CD14-positive monocyte (primary cell): ENCODE results near the gene AIG1. TPM values are rescaled to one million over a fixed set of nuclear protein-coding genes. Genes with fewer than 3 reads are reported as not detected.

Experiments
- DNase-seq, 3 donors: peaks; one replicate each; pipeline ENCODE4 v3.0.0-alpha.2; 2011 to 2022
- H2AFZ ChIP-seq: 2 replicates; pipeline ENCODE4 v1.6.0; 2012; ENCODE audit warnings: mild to moderate bottlenecking, low read depth, low read length, inconsistent platforms; ENCODE audit not compliant: insufficient read depth, poor library complexity, severe bottlenecking
- H3K27ac ChIP-seq, 2 donors: 1 replicate in 1 of 2; 2 replicates in 1 of 2; pipeline ENCODE4 v1.5.1; 2012 to 2013; ENCODE audit warnings: low read length in 2 of 2, control low read depth in 1 of 2, inconsistent platforms in 1 of 2, low read depth in 1 of 2, mild to moderate bottlenecking in 1 of 2
- H3K27me3 ChIP-seq, 2 donors: one replicate each; pipeline versions ENCODE4 v1.6.0 to v1.6.1; 2011 to 2013; ENCODE audit warnings: low read length in 2 of 2; ENCODE audit not compliant: control insufficient read depth in 2 of 2, insufficient read depth in 2 of 2
- H3K36me3 ChIP-seq, 2 donors: replicated peaks in 1 of 2; 1 replicate in 1 of 2; 2 replicates in 1 of 2; pipeline versions ENCODE4 v1.5.1 to v1.6.1; 2012 to 2013; ENCODE audit warnings: low read length in 2 of 2, control low read depth in 1 of 2, inconsistent platforms in 1 of 2, mild to moderate bottlenecking in 1 of 2; ENCODE audit not compliant: insufficient read depth in 2 of 2, control insufficient read depth in 1 of 2
- H3K4me1 ChIP-seq, 2 donors: 1 replicate in 1 of 2; 2 replicates in 1 of 2; pipeline versions ENCODE4 v1.5.1 to v1.6.1; 2012 to 2013; ENCODE audit warnings: low read length in 2 of 2, control low read depth in 1 of 2, inconsistent platforms in 1 of 2, mild to moderate bottlenecking in 1 of 2, moderate library complexity in 1 of 2; ENCODE audit not compliant: insufficient read depth in 2 of 2, control insufficient read depth in 1 of 2
- H3K4me2 ChIP-seq: replicated peaks from 2 replicates; pipeline ENCODE3; 2012; ENCODE audit warnings: low read length, moderate library complexity, mild to moderate bottlenecking; ENCODE audit not compliant: poor library complexity, severe bottlenecking; ENCODE audit errors: extremely low read depth
- H3K4me3 ChIP-seq, 3 experiments: fragments of 200-600 bp in 1 of 3; sonication (generic) in 1 of 3; replicated peaks in 1 of 3; 1 replicate in 2 of 3; 2 replicates in 1 of 3; pipeline ENCODE4 v1.5.1; 2011 to 2013; ENCODE audit warnings: low read length in 3 of 3, mild to moderate bottlenecking in 3 of 3, control low read depth in 2 of 3, low read depth in 2 of 3, inconsistent platforms in 1 of 3, moderate library complexity in 1 of 3
- H3K79me2 ChIP-seq: 2 replicates; pipeline ENCODE4 v1.6.0; 2012; ENCODE audit warnings: mild to moderate bottlenecking, control low read depth, inconsistent platforms, low read length, moderate library complexity; ENCODE audit not compliant: insufficient read depth
- H3K9ac ChIP-seq: 2 replicates; pipeline ENCODE4 v1.6.0; 2017; ENCODE audit warnings: low read length, mild to moderate bottlenecking; ENCODE audit not compliant: insufficient read depth, poor library complexity, severe bottlenecking
- H3K9me3 ChIP-seq, 2 donors: replicated peaks in 1 of 2; 1 replicate in 1 of 2; 2 replicates in 1 of 2; pipeline versions ENCODE4 v1.5.1 to v1.6.1; 2012 to 2013; ENCODE audit warnings: low read length in 2 of 2, control low read depth in 1 of 2; ENCODE audit not compliant: control insufficient read depth in 1 of 2, insufficient read depth in 1 of 2
- H4K20me1 ChIP-seq: 2 replicates; pipeline ENCODE4 v1.6.0; 2012; ENCODE audit warnings: mild to moderate bottlenecking, low read length, control low read depth, moderate library complexity; ENCODE audit not compliant: insufficient read depth
- H3K27ac Mint-ChIP-seq, 7 donors: one replicate each; pipeline ENCODE4 v1.8.0; 2020; ENCODE audit warnings: mild to moderate bottlenecking in 7 of 7, mixed read lengths in 7 of 7, moderate library complexity in 6 of 7, inconsistent platforms in 2 of 7
- H3K27me3 Mint-ChIP-seq, 3 donors: one replicate each; pipeline ENCODE4 v1.8.0; 2021 to 2022; ENCODE audit warnings: low read depth in 3 of 3, mild to moderate bottlenecking in 3 of 3, mixed read lengths in 3 of 3, moderate library complexity in 3 of 3, inconsistent platforms in 1 of 3
- H3K36me3 Mint-ChIP-seq, 2 donors: one replicate each; pipeline ENCODE4 v1.8.0; 2020; ENCODE audit warnings: mixed read lengths in 2 of 2, inconsistent platforms in 1 of 2, mild to moderate bottlenecking in 1 of 2
- H3K4me1 Mint-ChIP-seq: one replicate; pipeline ENCODE4 v1.8.0; 2020; ENCODE audit warnings: mild to moderate bottlenecking, mixed read lengths
- H3K4me3 Mint-ChIP-seq, 2 donors: one replicate each; pipeline ENCODE4 v1.8.0; 2020; ENCODE audit warnings: mild to moderate bottlenecking in 2 of 2, mixed read lengths in 2 of 2, moderate library complexity in 1 of 2
- H3K9me3 Mint-ChIP-seq, 7 donors: one replicate each; pipeline ENCODE4 v1.8.0; 2020 to 2022; ENCODE audit warnings: mixed read lengths in 7 of 7, mild to moderate bottlenecking in 6 of 7, moderate library complexity in 6 of 7, inconsistent platforms in 2 of 7
- CTCF ChIP-seq: fragments of 200-600 bp; IDR thresholded peaks from one replicate; pipeline ENCODE4 v1.8.0; 2022; ENCODE audit warnings: antibody characterized with exemption, mild to moderate bottlenecking
- WGBS: methylation state at CpG from one replicate; pipeline ENCODE4 v1.1.5; 2013; ENCODE audit warnings: missing lambda C conversion rate; ENCODE audit not compliant: insufficient coverage; 5-methylcytosine and 5-hydroxymethylcytosine counted together
- intact Hi-C, 2 donors: fragments of 100-400 bp; cut with micrococcal nuclease; formaldehyde crosslinking; loops; one replicate each; pipeline versions ENCODE4 v1.15.0 to v1.15.1; 2023
- polyA plus RNA-seq, 3 donors: library from polyadenylated mRNA; depleted of rRNA in 1 of 3; unstranded in 2 of 3; stranded (reverse) in 1 of 3; fragments of 300-500 nt in 2 of 3; fragments of >200 nt in 1 of 3; fragmentation: Illumina TruSeq in 2 of 3; gene quantifications; 1 replicate in 2 of 3; 2 replicates in 1 of 3; pipeline ENCODE4 v1.2.3, GENCODE V29; 2012 to 2021

The AIG1 gene
- polyA plus RNA-seq, 3 donors = 6.7 to 7.6 (median 6.8) TPM

- no peak for TF ChIP-seq CTCF
Measured at GRCh38 chr6:143238306-143238705, 177.6 kb downstream of the AIG1 start.

GRCh38 chr6:143241111-143241510, 180.4 kb downstream of the AIG1 start:
- WGBS = 100% methylated on average over 2 of the region's 4 CpGs
- no peaks in the 10 kb centered on the region for H3K27me3 ChIP-seq
- intact Hi-C loops = no loop called here
- no peaks in the 10 kb centered on the region for H3K9me3 ChIP-seq
- H3K4me2 ChIP-seq = no peak overlapping the region
- H3K4me1 ChIP-seq = no peaks in the 10 kb centered on the region
- no peak overlapping the region for H2AFZ ChIP-seq
- H3K9ac ChIP-seq = no peak overlapping the region
- Mint-ChIP-seq H3K4me1 (no peaks in the 10 kb centered on the region), H3K27me3 (no peaks in the 10 kb centered on the region), H3K27ac (no peak overlapping the region), H3K9me3 (peaks cover 0 to 9% (median under 1%) of the 10 kb centered on the region in 7 donors), H3K36me3 (no peaks in the 10 kb centered on the region), H3K4me3 (no peak overlapping the region)
- no peaks in the 10 kb centered on the region for H3K79me2 ChIP-seq
- DNase-seq = no peak
- H3K27ac ChIP-seq = no peak overlapping the region
- no peaks in the 10 kb centered on the region for H4K20me1 ChIP-seq
- no peaks in the 10 kb centered on the region for H3K36me3 ChIP-seq
- H3K4me3 ChIP-seq = no peak overlapping the region
- no peak for TF ChIP-seq CTCF

More at GRCh38 chr6:143238306-143238705, 177.6 kb downstream of the AIG1 start:
- Mint-ChIP-seq H3K9me3 (peaks cover 0 to 9% (median 0%) of the 10 kb centered on the region in 7 donors), H3K4me1 (no peaks in the 10 kb centered on the region), H3K36me3 (no peaks in the 10 kb centered on the region), H3K4me3 (no peak overlapping the region), H3K27ac (no peak overlapping the region), H3K27me3 (no peaks in the 10 kb centered on the region)
- DNase-seq = no peak
- no peaks in the 10 kb centered on the region for H3K27me3 ChIP-seq
- H2AFZ ChIP-seq = no peak overlapping the region
- H3K4me2 ChIP-seq = no peak overlapping the region
- no peaks in the 10 kb centered on the region for H3K79me2 ChIP-seq
- no peak overlapping the region for H3K27ac ChIP-seq
- H3K4me1 ChIP-seq = no peaks in the 10 kb centered on the region
- H4K20me1 ChIP-seq = no peaks in the 10 kb centered on the region
- no peak overlapping the region for H3K9ac ChIP-seq
- no peaks in the 10 kb centered on the region for H3K36me3 ChIP-seq
- WGBS = no CpG with 5 or more reads among the region's 1 CpG
- no peaks in the 10 kb centered on the region for H3K9me3 ChIP-seq
- no peak overlapping the region for H3K4me3 ChIP-seq
- intact Hi-C loops = no loop called here
